Keratinocyte (primary cell): Measurements from ENCODE around the gene DGLUCY. TPM values are rescaled to one million over a fixed set of nuclear protein-coding genes. Genes with fewer than 3 reads are reported as not detected.
"Not testable (repeated sequence)": the region's sequence is repeated elsewhere in the genome, so short reads cannot be mapped to it uniquely, and the experiment has no call there.

Experiments used
- DNase-seq: peaks from one replicate; pipeline ENCODE4 v3.0.0-alpha.2; 2011; ENCODE audit warnings: low read depth, missing footprints, low spot score
- FAIRE-seq: peaks from 2 replicates; lab custom pipeline; 2011; peaks lifted over from hg19 to GRCh38; lab: Jason Lieb, UNC
- H2AFZ ChIP-seq: 2 replicates; pipeline ENCODE4 v1.6.0; 2012; ENCODE audit warnings: low read length, control low read depth, inconsistent platforms; ENCODE audit not compliant: control insufficient read depth
- H3K27ac ChIP-seq: 2 replicates; pipeline ENCODE4 v1.5.1; 2011; ENCODE audit warnings: low read length; ENCODE audit not compliant: control insufficient read depth, insufficient read depth
- H3K27me3 ChIP-seq: 3 replicates; pipeline ENCODE4 v1.6.0; 2011; ENCODE audit warnings: low read length; ENCODE audit not compliant: control insufficient read depth, insufficient read depth; ENCODE audit errors: extremely low read depth
- H3K36me3 ChIP-seq, 2 experiments: 2 replicates in 1 of 2; 3 replicates in 1 of 2; pipeline ENCODE4 v1.5.1; 2011; ENCODE audit warnings: low read length in 2 of 2, mild to moderate bottlenecking in 1 of 2; ENCODE audit not compliant: control insufficient read depth in 2 of 2, insufficient read depth in 2 of 2; ENCODE audit errors: extremely low read depth in 1 of 2
- H3K4me1 ChIP-seq: 3 replicates; pipeline ENCODE4 v1.5.1; 2011; ENCODE audit warnings: low read length; ENCODE audit not compliant: control insufficient read depth, insufficient read depth; ENCODE audit errors: extremely low read depth
- H3K4me2 ChIP-seq: 3 replicates; pipeline ENCODE4 v1.6.0; 2011; ENCODE audit warnings: low read depth, low read length; ENCODE audit not compliant: control insufficient read depth, insufficient read depth; ENCODE audit errors: extremely low read depth
- H3K4me3 ChIP-seq, 3 experiments: fragments of 200-600 bp in 1 of 3; sonication (generic) in 1 of 3; 2 replicates in 2 of 3; 3 replicates in 1 of 3; pipeline ENCODE4 v1.5.1; 2011 to 2016; ENCODE audit warnings: low read length in 3 of 3, mild to moderate bottlenecking in 3 of 3, control low read depth in 2 of 3, inconsistent platforms in 1 of 3, low read depth in 1 of 3, mixed read lengths in 1 of 3, mixed run types in 1 of 3, moderate library complexity in 1 of 3; ENCODE audit not compliant: control insufficient read depth in 2 of 3, insufficient read depth in 2 of 3; ENCODE audit errors: extremely low read depth in 1 of 3
- H3K79me2 ChIP-seq: 2 replicates; pipeline ENCODE4 v1.6.0; 2012; ENCODE audit warnings: low read length; ENCODE audit not compliant: control insufficient read depth, insufficient read depth
- H3K9ac ChIP-seq: 3 replicates; pipeline ENCODE4 v1.6.0; 2011; ENCODE audit warnings: low read length; ENCODE audit not compliant: control insufficient read depth, insufficient read depth; ENCODE audit errors: extremely low read depth
- H3K9me1 ChIP-seq: 3 replicates; pipeline ENCODE4 v1.6.0; 2011; ENCODE audit warnings: low read length; ENCODE audit not compliant: control insufficient read depth, insufficient read depth; ENCODE audit errors: extremely low read depth
- H3K9me3 ChIP-seq: 2 replicates; pipeline ENCODE4 v1.5.1; 2012; ENCODE audit warnings: low read depth, low read length; ENCODE audit not compliant: control insufficient read depth
- H4K20me1 ChIP-seq: 3 replicates; pipeline ENCODE4 v1.6.0; 2011; ENCODE audit warnings: low read length; ENCODE audit not compliant: control insufficient read depth, insufficient read depth; ENCODE audit errors: extremely low read depth
- CTCF ChIP-seq, 3 experiments: IDR thresholded peaks in 1 of 3; conservative IDR thresholded peaks in 1 of 3; optimal IDR thresholded peaks in 1 of 3; 2 replicates in 2 of 3; 3 replicates in 1 of 3; pipeline versions ENCODE3 to v1.5.1; 2011; ENCODE audit warnings: low read length in 3 of 3, mild to moderate bottlenecking in 3 of 3, moderate library complexity in 2 of 3, control low read depth in 1 of 3, inconsistent platforms in 1 of 3; ENCODE audit not compliant: insufficient read depth in 2 of 3; ENCODE audit errors: extremely low read depth in 1 of 3
- EZH2 ChIP-seq: IDR thresholded peaks from one replicate; pipeline ENCODE4 v1.6.1; 2012; ENCODE audit warnings: inconsistent platforms, mild to moderate bottlenecking, low read length, moderate library complexity
- dilution Hi-C: fragments of 300-500 bp; cut with MboI; formaldehyde crosslinking; loops from one replicate; pipeline ENCODE4 v1.7.0; 2020; ENCODE audit warnings: low sequenced_read_pairs; ENCODE audit not compliant: extremely low pct_ligation_motif_present
- polyA plus RNA-seq, 5 experiments: library from polyadenylated mRNA; depleted of rRNA in 3 of 5; stranded (reverse) in 3 of 5; stranded (forward) in 1 of 5; unstranded in 1 of 5; fragments of >200 nt; gene quantifications; 1 replicate in 1 of 5; 2 replicates in 3 of 5; 3 replicates in 1 of 5; pipeline versions ENCODE4 v1.2.1 to v1.2.3, GENCODE V29; 2011 to 2012; ENCODE audit warnings: missing spikeins in 2 of 5, low read depth in 1 of 5, low replicate concordance in 1 of 5

Gene DGLUCY
- polyA plus RNA-seq, 1 donor (not counting 4 experiments of a cell fraction or from before 2014, with no cell fraction given) = 19.4 TPM

- Histone ChIP-seq H3K4me3 (peak overlapping the region; percentile 16 to 59 (median 44)), H3K4me1 (peaks cover 25% of the 10 kb centered on the region), H3K4me2 (peak overlapping the region; percentile 42), H2AFZ (peak overlapping the region; percentile 73), H3K27ac (no peak overlapping the region), H3K79me2 (no peaks in the 10 kb centered on the region), H4K20me1 (no peaks in the 10 kb centered on the region), H3K9me3 (no peaks in the 10 kb centered on the region), H3K27me3 (no peaks in the 10 kb centered on the region), H3K9ac (peak overlapping the region; percentile 24), H3K36me3 (no peaks in the 10 kb centered on the region), H3K9me1 (no peaks in the 10 kb centered on the region)
- dilution Hi-C loops = no loop called here
- FAIRE-seq (no peak), DNase-seq (no peak)
- no peak for TF ChIP-seq CTCF (optimal IDR thresholded peaks at IDR 0.05 in 1 of 3, IDR thresholded peaks at IDR 0.05 in 1 of 3, conservative IDR thresholded peaks at IDR 0.05 in 1 of 3; ENCODE audit: extremely low read depth in 1 of 3, insufficient read depth in 2 of 3, low read length in 3 of 3)
- no peak for TF ChIP-seq EZH2
Observed at GRCh38 chr14:91264151-91265150, 150.6 kb downstream of the DGLUCY start.

- Histone ChIP-seq H3K79me2 (no peaks in the 10 kb centered on the region), H3K27ac (no peak overlapping the region), H3K36me3 (no peaks in the 10 kb centered on the region), H3K9me3 (no peaks in the 10 kb centered on the region), H3K4me2 (peak overlapping the region; percentile 42), H3K4me3 (peak overlapping the region in 1 of 3 experiments; percentile 59), H2AFZ (peak overlapping the region; percentile 64), H3K27me3 (no peaks in the 10 kb centered on the region), H3K4me1 (peaks cover 26% of the 10 kb centered on the region), H4K20me1 (no peaks in the 10 kb centered on the region), H3K9ac (peak overlapping the region; percentile 24), H3K9me1 (no peaks in the 10 kb centered on the region)
- dilution Hi-C loops = no loop called here
- TF ChIP-seq EZH2 (no peak), CTCF (optimal IDR thresholded peaks at IDR 0.05 in 1 of 3, IDR thresholded peaks at IDR 0.05 in 1 of 3, conservative IDR thresholded peaks at IDR 0.05 in 1 of 3; ENCODE audit: extremely low read depth in 1 of 3, insufficient read depth in 2 of 3, low read length in 3 of 3) (no peak)
- FAIRE-seq = peak; percentile 26
- no peak for DNase-seq
Observed at GRCh38 chr14:91265404-91265803, 151.5 kb downstream of the DGLUCY start.

- H3K9me1 ChIP-seq, H4K20me1 ChIP-seq, H3K4me2 ChIP-seq, H3K27me3 ChIP-seq, H2AFZ ChIP-seq, FAIRE-seq, H3K27ac ChIP-seq, H3K79me2 ChIP-seq, H3K9ac ChIP-seq, dilution Hi-C loops, H3K36me3 ChIP-seq, DNase-seq, H3K9me3 ChIP-seq, H3K4me3 ChIP-seq: not testable (repeated sequence)
- H3K4me1 ChIP-seq = peaks cover 26% of the 10 kb centered on the region
Observed at GRCh38 chr14:91266276-91266675, 152.4 kb downstream of the DGLUCY start.
